ENCODE results near the gene CNOT6L.

CNOT6L gene

DNA sequence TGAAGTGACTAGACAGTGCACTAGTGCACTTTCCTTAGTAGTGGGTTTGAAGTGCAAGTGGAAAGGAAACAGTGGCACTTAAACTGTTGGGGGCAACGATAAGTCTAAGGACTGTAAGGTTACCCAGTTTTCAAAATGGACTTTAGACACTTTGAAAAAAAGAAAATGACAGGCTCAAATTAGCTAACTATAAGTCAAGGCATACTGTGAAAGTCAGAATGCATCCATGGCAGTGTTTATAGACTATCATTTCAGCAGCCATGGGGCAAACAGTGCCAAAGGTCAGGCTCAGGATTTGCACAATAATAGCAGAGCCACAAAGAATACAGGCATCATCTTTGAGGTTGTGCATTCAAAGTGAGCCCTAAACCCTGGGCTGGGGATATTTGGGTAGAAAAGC is 109.1 kb downstream of the CNOT6L start:
- no peak for DNase-seq

DNA sequence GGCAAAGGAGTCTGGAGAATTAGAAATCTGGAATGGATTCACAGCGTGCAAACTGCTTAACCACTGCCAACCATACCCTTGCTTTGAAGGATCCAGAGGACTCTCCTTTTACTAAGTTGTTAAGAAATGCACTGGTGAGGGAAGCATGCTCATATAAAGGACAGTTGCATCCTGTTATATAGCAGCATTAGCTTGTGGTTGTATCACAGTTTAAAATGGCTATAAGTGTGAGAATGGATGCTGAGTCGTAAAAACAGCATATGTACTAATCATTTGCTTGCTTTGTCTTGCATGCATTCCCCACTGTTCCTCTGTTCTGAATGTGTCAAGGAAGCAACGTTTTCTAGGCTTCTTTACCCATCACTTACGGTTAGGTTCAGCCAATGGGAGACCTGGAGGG is 112.5 kb downstream of the CNOT6L start:
- DNase-seq = no peak

DNA sequence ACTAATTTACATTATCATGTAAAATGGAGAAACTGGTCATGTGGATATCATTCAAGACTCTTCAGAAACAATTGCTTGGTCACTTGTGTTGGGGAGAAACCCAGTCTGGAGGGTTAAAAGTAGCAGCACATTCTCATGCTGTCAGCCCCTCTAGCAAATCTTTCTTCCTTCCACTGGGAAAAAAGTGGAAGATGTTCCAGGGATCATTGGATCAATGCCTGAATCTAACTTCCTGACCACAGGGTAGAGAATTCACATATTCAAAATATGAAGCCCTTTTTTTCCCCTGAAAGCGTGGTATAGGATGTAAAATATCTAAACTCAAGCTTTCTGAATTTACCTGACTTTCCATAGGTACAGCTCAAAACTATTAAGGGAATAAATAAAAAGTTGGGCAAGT is 115.5 kb downstream of the CNOT6L start:
- DNase-seq = no peak

DNA sequence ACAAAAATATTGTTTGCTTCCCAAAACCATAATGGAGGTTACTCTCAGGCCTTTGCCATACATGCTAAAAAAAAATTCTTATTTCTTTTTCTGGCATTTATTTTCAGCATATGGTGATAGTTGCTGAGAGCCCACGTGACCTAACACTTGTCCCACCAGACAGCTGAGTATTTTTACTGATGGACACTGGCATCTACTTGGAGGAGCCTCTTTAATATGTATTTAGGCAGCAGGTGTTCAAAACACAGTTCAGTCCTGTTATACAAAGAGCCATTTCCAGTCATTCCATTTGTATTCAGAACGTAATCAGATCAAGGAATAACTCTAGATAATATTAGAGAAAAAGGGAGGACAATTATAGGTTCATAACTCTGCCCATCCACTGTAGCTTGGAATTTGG is 118.0 kb downstream of the CNOT6L start:
- no peak for DNase-seq

DNA sequence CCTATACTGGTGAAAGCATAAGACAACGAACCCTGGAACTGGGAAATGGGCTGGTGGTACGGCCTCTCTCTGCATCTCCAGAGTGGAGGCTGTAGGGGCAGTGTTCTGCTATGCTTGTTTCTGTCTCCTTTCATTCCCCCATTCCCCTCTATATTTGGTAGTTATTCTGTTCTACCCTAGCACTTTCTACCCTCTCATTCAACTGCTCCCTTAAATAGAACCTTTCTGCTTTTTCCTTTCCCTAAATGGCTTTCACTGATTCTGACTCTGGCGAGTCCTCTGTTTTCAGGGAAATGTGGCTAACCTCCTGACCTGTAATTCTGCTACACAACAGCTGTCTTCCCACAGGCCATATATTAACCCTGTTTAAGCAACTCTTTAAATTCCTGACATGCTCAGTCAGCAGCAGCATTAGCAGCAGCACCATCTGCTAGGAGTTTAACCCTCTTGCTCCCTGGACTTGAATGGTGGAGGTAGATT is 119.4 kb downstream of the CNOT6L start:
- DNase-seq = no peak

DNA sequence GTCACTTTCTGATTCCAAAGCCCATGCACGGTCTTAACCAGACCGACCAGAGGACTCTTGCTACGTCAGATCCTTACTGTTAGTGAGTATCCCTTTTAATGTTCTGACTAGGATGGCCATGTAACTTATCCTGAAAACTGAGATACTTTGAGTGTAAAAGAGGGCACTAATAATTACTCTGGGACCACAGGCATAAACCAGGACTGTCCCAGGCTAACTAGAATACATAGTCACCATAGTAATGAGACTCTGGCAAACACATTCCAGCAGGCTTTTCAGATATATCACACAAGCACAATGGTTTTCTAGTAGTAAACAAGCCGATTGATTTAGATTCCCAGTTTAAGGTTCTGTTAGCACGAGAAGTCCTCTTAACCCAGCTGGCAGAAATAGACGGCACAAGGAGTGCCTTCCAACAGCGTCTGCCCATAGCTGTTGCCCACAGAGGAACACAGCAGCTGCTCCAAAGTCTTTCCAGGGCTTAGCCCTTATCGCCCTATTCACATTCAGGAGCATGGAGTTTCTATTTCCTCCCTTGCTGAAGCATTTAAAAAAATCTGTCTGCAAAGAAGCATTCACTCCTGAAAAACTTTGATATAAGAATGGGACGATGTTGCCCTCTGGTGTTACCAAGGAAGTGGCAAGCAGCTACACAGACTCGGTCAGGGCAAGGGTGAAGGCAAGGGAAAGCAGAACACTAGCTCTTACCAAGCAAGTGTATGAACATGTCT is 121.1 kb downstream of the CNOT6L start:
- no peak for DNase-seq

DNA sequence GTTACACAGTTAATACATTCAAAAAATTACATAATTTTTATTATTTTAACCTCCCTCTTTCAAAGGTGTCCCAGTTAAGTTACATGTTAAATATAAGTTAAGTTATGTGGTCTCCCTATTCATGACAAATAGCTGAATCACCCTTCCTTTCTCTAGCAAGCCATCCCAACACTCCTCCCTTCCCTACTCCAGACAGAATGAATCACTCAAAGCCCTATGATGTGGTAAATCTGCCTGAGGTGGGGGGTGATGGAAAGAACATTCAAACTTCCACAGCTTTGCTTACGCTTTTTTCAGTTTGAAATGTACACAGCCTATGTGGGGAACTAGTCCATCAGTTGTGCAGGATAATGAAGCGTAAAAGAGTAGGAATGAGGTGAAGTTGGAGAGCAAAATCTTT is 123.4 kb downstream of the CNOT6L start:
- DNase-seq = no peak

DNA sequence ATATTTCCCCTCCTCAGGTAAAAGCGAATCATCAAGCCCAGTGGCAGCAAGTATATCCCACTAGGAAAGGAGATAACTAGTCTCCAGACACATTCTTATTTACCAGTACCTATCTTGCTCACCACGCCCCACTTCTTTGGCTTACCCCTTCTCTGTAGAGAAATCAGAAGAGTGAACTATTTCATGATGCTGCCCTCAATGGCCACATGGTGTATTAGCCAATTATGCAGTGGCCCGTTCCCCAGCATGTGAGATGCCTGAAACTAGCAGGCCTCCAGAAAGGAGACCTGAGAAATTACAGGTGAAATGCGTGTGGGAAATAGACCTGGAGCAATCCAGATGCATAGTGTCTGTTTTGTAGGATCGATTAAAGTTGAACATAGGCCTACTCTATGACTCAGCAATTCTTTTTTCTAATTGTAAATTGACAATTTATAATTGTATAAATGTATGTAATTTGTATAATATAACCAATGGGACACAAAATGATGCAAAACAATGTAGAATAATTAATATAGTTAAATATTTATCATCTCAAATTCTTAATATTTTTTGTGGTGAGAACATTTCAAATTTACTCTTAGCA is 126.2 kb downstream of the CNOT6L start:
- no peak for DNase-seq

DNA sequence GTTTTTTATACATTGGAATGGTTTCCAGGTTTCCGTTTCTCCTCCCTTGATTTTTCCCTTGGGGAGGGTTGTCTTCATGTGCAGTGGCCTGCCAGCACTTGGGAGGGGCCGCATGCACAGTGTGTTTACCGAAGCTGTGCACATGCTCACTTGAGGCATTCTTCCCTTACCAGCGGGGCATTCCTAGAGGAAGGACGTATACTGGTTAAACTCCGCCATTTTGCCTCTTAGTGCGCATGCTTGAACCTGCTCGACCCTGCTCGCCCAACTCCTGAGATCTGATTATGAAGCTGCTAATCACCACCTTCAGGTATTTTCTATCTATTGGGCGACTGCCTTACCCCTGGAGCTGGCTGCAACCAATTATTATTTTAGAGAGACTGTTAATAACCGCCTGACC is 137.4 kb downstream of the CNOT6L start:
- DNase-seq = no peak

DNA sequence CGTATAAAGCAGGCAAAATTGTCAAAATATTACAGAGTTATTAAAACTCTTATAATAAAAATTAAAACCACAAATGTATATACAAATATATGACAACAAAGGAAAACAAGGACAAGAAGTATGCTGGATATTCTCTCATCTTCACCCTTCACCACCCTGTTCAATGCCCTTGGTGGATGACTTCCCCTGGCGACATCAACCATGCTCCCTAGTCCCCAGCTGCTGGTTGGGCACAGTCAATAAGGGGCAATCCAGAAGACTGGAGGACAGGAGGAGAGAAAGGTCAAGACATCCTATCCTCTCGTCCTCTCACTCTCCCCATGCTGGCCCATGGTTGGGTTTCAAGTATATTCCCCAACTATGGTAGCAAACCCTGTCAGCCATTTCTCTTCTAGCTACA is 142.3 kb downstream of the CNOT6L start:
- DNase-seq = no peak

DNA sequence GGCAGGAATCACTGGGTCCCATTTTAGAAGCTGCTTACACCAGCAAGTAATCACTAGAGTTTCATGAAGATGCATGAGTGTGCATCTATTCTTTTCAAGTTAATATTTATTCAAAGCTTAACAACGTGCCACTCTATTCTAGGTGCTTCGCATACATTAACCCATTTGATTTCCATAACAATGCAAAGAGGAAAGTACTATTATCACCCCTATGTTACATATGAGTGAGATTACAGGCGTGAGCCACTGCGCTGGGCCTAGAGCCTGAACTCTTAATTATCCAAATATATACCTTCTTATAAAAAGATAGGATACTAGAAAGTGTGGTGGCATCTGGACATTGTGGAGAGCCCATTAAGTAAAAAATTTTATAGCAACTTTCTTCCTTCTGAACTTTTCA is 148.1 kb downstream of the CNOT6L start:
- DNase-seq = no peak

DNA sequence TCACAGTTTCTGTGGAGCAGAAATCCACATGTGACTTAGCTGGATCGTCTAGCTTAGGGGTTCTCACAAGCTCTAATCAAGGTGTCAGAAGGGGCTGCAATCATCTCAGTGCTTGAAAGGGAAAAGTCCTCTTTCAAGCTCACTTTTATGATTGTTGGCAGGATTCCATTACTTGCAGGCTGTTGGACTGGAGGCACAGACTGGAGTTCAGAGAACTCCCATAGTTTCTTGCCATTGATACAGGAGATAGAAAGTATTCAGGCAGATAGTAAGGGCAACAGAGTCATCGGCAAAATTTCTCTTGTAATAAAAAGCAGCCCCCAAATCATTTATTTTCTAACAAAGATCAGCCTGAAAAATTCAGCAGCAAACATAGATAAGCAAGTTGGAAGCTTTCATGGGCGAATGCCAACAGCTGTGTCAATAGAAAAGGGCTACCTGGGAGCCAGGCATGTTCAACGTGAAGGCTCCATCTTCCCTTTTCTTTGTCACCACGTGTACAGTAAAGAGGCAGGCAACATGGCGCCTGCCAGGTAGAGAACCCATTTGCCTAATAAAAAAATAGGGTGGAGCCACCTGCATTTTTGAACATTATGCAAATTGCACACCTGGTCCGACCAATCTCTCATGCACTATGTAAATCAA is 149.1 kb downstream of the CNOT6L start:
- DNase-seq = no peak

DNA sequence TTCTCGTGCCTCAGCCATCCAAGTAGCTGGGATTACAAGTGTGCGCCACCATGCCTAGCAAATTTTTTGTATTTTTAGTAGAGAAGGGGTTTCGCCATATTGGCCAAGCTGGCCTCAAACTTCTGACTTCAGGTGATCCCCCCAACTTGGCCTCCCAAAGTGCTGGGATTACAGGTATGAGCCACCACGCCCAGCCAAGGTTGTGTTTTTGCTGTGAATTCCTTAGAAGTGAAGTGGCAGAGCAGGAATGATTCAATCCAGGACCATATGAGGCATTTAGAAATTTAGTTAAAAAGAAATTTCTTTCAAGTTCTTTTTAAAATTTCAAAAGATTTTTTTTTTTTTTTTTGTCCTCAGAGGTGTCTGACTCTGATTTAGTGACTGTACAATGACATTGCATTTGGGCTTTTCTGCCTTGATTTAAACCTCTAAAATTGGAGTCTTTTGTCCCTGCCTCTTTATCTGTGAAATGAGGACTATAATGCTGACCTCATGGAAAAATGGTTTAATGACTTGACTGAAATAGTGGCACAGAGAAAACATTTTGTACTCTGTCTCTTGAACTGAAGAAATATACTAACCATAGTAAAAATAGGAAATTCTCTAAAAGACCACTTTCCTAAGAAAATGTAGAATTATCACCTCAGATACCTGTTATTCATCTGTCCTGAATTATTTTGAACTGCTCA is 153.6 kb downstream of the CNOT6L start:
- DNase-seq = no peak

Data from CD4-positive, alpha-beta T cell treated with Interleukin-4 for 4 hours (primary cell).